B cell (primary cell): ENCODE results near the gene ERLEC1. TPM values are rescaled to one million over a fixed set of nuclear protein-coding genes. Genes with fewer than 3 reads are reported as not detected.
"Not testable (repeated sequence)": the region's sequence is repeated elsewhere in the genome, so short reads cannot be mapped to it uniquely, and the experiment has no call there.

Experiments
- ATAC-seq: fragments of 200-7000 bp; cut with Tn5 transposase; one replicate; pipeline ENCODE4 v1.10.0; 2021; ENCODE audit warnings: low read depth, mild to moderate bottlenecking, moderate number of reproducible peaks, moderate library complexity
- CTCF ChIA-PET: fragments of 350-600 bp; sonication (Branson Sonifier 250); formaldehyde crosslinking; loops from one replicate; lab custom pipeline; 2021; ENCODE audit warnings: antibody characterized with exemption, inconsistent platforms; lab: Charles Lee
- POLR2A ChIA-PET: fragments of 350-600 bp; sonication (Branson Sonifier 250); formaldehyde crosslinking; loops from one replicate; lab custom pipeline; 2021; ENCODE audit warnings: antibody characterized with exemption; lab: Charles Lee
- DNase-seq: peaks from one replicate; pipeline ENCODE4 v3.0.0; 2013
- H2AFZ ChIP-seq: 2 replicates; pipeline ENCODE4 v1.6.1; 2012; ENCODE audit warnings: mild to moderate bottlenecking, low read depth, low read length; ENCODE audit not compliant: insufficient read depth, poor library complexity, severe bottlenecking
- H3K27ac ChIP-seq, 2 donors: 1 replicate in 1 of 2; 2 replicates in 1 of 2; pipeline ENCODE4 v1.5.1; 2012 to 2013; ENCODE audit warnings: low read length in 2 of 2, mild to moderate bottlenecking in 2 of 2, moderate library complexity in 1 of 2
- H3K27me3 ChIP-seq, 4 experiments: fragments of 200-600 bp in 1 of 4; sonication (generic) in 1 of 4; replicated peaks in 1 of 4; 1 replicate in 2 of 4; 2 replicates in 2 of 4; pipeline versions ENCODE4 v1.6.1 to v1.7.0; 2013 to 2016; ENCODE audit warnings: low read length in 3 of 4, mild to moderate bottlenecking in 2 of 4, mixed read lengths in 1 of 4, moderate library complexity in 1 of 4; ENCODE audit not compliant: insufficient read depth in 4 of 4, control insufficient read depth in 3 of 4; ENCODE audit errors: control extremely low read depth in 1 of 4
- H3K36me3 ChIP-seq, 2 experiments: replicated peaks in 1 of 2; 1 replicate in 1 of 2; 2 replicates in 1 of 2; pipeline versions ENCODE4 v1.6.1 to v1.7.1; 2013; ENCODE audit warnings: low read length in 1 of 2; ENCODE audit not compliant: insufficient read depth in 2 of 2, control insufficient read depth in 1 of 2; ENCODE audit errors: control extremely low read depth in 1 of 2, extremely low read depth in 1 of 2
- H3K4me1 ChIP-seq, 2 donors: fragments of 200-600 bp in 1 of 2; sonication (generic) in 1 of 2; 1 replicate in 1 of 2; 2 replicates in 1 of 2; pipeline versions ENCODE4 v1.5.1 to v1.6.1; 2013 to 2017; ENCODE audit warnings: low read length in 2 of 2; ENCODE audit not compliant: control insufficient read depth in 2 of 2, insufficient read depth in 2 of 2
- H3K4me2 ChIP-seq: replicated peaks from 2 replicates; pipeline ENCODE3; 2012; ENCODE audit warnings: mild to moderate bottlenecking, low read depth, low read length; ENCODE audit not compliant: poor library complexity, severe bottlenecking
- H3K4me3 ChIP-seq, 5 experiments: fragments of 200-600 bp in 1 of 5; sonication (generic) in 1 of 5; 1 replicate in 3 of 5; 2 replicates in 2 of 5; pipeline versions ENCODE4 v1.5.1 to v1.7.0; 2011 to 2016; ENCODE audit warnings: low read length in 4 of 5, mild to moderate bottlenecking in 4 of 5, low read depth in 2 of 5, control low read depth in 1 of 5, moderate library complexity in 1 of 5; ENCODE audit not compliant: insufficient read depth in 1 of 5; ENCODE audit errors: control extremely low read depth in 1 of 5, extremely low read depth in 1 of 5
- H3K79me2 ChIP-seq: fragments of 200-600 bp; sonication (generic); one replicate; pipeline ENCODE4 v1.6.0; 2016; ENCODE audit warnings: low read length; ENCODE audit not compliant: control insufficient read depth, insufficient read depth
- H3K9ac ChIP-seq: fragments of 200-600 bp; sonication (generic); 2 replicates; pipeline ENCODE4 v1.6.1; 2017; ENCODE audit warnings: mild to moderate bottlenecking, low read length, moderate library complexity
- H3K9me3 ChIP-seq, 3 donors: one replicate each; pipeline versions ENCODE4 v1.6.1 to v1.7.1; 2013; ENCODE audit warnings: low read length in 2 of 3; ENCODE audit not compliant: control insufficient read depth in 2 of 3, insufficient read depth in 1 of 3; ENCODE audit errors: control extremely low read depth in 1 of 3
- H4K20me1 ChIP-seq: 2 replicates; pipeline ENCODE4 v1.6.0; 2012; ENCODE audit warnings: mild to moderate bottlenecking, low read length; ENCODE audit not compliant: insufficient read depth, control insufficient read depth, poor library complexity, severe bottlenecking
- H3K27ac Mint-ChIP-seq: one replicate; pipeline ENCODE4 v1.8.0; 2021; ENCODE audit warnings: mixed read lengths
- H3K27me3 Mint-ChIP-seq: one replicate; pipeline ENCODE4 v1.8.0; 2021; ENCODE audit warnings: mixed read lengths
- H3K4me1 Mint-ChIP-seq: one replicate; pipeline ENCODE4 v1.8.0; 2021; ENCODE audit warnings: mixed read lengths
- H3K4me3 Mint-ChIP-seq: one replicate; pipeline ENCODE4 v1.8.0; 2021; ENCODE audit warnings: mixed read lengths
- H3K9me3 Mint-ChIP-seq: one replicate; pipeline ENCODE4 v1.8.0; 2022; ENCODE audit warnings: mixed read lengths; ENCODE audit not compliant: insufficient read depth
- CTCF ChIP-seq: fragments of 200-600 bp; IDR thresholded peaks from one replicate; pipeline ENCODE4 v1.8.0; 2022; ENCODE audit warnings: antibody characterized with exemption, mild to moderate bottlenecking
- EZH2 ChIP-seq: IDR thresholded peaks from 2 replicates; pipeline ENCODE4 v1.6.1; 2012; ENCODE audit warnings: borderline replicate concordance, low read depth, mild to moderate bottlenecking, moderate library complexity, low read length; ENCODE audit not compliant: insufficient read depth, poor library complexity, severe bottlenecking
- WGBS: methylation state at CpG from one replicate; pipeline ENCODE4 v1.1.5; 2013; ENCODE audit warnings: missing lambda C conversion rate; ENCODE audit not compliant: insufficient coverage; 5-methylcytosine and 5-hydroxymethylcytosine counted together
- intact Hi-C: fragments of 100-400 bp; cut with micrococcal nuclease; formaldehyde crosslinking; loops from one replicate; pipeline ENCODE4 v1.10.0; 2022
- polyA plus RNA-seq: library from polyadenylated mRNA; depleted of rRNA; stranded (reverse); fragments of >200 nt; gene quantifications from 2 replicates; pipeline ENCODE4 v1.2.3, GENCODE V29; 2012
- total RNA-seq, 2 donors: library from RNA; stranded (reverse); fragments of 120-200 nt in 1 of 2; gene quantifications; 1 replicate in 1 of 2; 2 replicates in 1 of 2; pipeline versions ENCODE4 v1.2.3 to v1.2.4, GENCODE V29; 2013 to 2022

Gene ERLEC1
- total and polyA plus RNA-seq, 2 donors (not counting 1 experiment from before 2014, with no cell fraction given) = 20.4 to 22.9 TPM

- Histone ChIP-seq H3K4me2 (no peak overlapping the region), H2AFZ (no peak overlapping the region), H3K9ac (no peak overlapping the region), H3K4me1 (no peaks in the 10 kb centered on the region), H3K27me3 (no peaks in the 10 kb centered on the region), H3K27ac (no peak overlapping the region), H3K4me3 (no peak overlapping the region), H3K9me3 (no peaks in the 10 kb centered on the region), H4K20me1 (no peaks in the 10 kb centered on the region), H3K79me2 (no peaks in the 10 kb centered on the region), H3K36me3 (no peaks in the 10 kb centered on the region)
- ATAC-seq (no peak), DNase-seq (no peak)
- intact Hi-C loops = no loop called here
- no peak overlapping the region for H3K4me3 Mint-ChIP-seq
- H3K4me1 Mint-ChIP-seq = peaks cover 4% of the 10 kb centered on the region
- CTCF ChIA-PET = no interaction called here
- H3K9me3 Mint-ChIP-seq = no peaks in the 10 kb centered on the region
- WGBS = no CpG with 5 or more reads among the region's 1 CpG
- no peak overlapping the region for H3K27ac Mint-ChIP-seq
- POLR2A ChIA-PET = no interaction called here
- H3K27me3 Mint-ChIP-seq = no peaks in the 10 kb centered on the region
- TF ChIP-seq EZH2 (no peak), CTCF (no peak)
Observed at GRCh38 chr2:53840580-53840979, 53.7 kb downstream of the ERLEC1 start.

GRCh38 chr2:53841651-53842050 is 54.8 kb downstream of the ERLEC1 start:
- H3K27ac Mint-ChIP-seq, H3K4me1 ChIP-seq, H3K9me3 ChIP-seq, H3K27me3 Mint-ChIP-seq, H3K36me3 ChIP-seq, H3K79me2 ChIP-seq, intact Hi-C loops, DNase-seq, CTCF ChIA-PET, H4K20me1 ChIP-seq, H2AFZ ChIP-seq, H3K9me3 Mint-ChIP-seq, H3K4me3 ChIP-seq, H3K4me3 Mint-ChIP-seq, H3K9ac ChIP-seq, H3K4me2 ChIP-seq, H3K4me1 Mint-ChIP-seq, POLR2A ChIA-PET, ATAC-seq, H3K27me3 ChIP-seq, H3K27ac ChIP-seq: not testable (repeated sequence)
- no CpG with 5 or more reads among the region's 7 CpGs for WGBS
